ENCODE results near the gene EPC1. TPM values are rescaled to one million over a fixed set of nuclear protein-coding genes. Genes with fewer than 3 reads are reported as not detected.

Gene EPC1
- total and polyA plus RNA-seq, 2 of the 8 experiments (the other 6 are each of a cell fraction or from before 2014, with no cell fraction given), result 23.7 to 42.3 TPM

- no peak overlapping the region for H3K18ac ChIP-seq (ENCODE audit: extremely low read depth, low read length)
- H3K56ac ChIP-seq (replicated peaks; ENCODE audit: insufficient read length, low read depth, low read length), result no peak overlapping the region
- H3K23ac ChIP-seq (ENCODE audit: insufficient read length), result no peak overlapping the region
- H2BK5ac ChIP-seq (ENCODE audit: low read depth, low read length), result no peak overlapping the region
- H3K27me3 ChIP-seq (replicated peaks in 1 of 4; ENCODE audit: control insufficient read depth in 3 of 4, extremely low read depth in 1 of 4, insufficient read depth in 3 of 4, low read length in 3 of 4), result no peaks in the 10 kb centered on the region
- no peak overlapping the region for H2AFZ ChIP-seq (ENCODE audit: low read length)
- H2BK20ac ChIP-seq (ENCODE audit: low read length), result no peak overlapping the region
- no peaks in the 10 kb centered on the region for H3K23me2 ChIP-seq (ENCODE audit: low read depth, low read length)
- 89% methylated on average over 3 of the region's 3 CpGs; no CpG with 5 or more reads in 1 of the 2 experiments for WGBS, 2 experiments (ENCODE audit: extremely low coverage in 1 of 2, insufficient coverage in 1 of 2, insufficient read length in 1 of 2, insufficient replicate concordance in 2 of 2, low coverage in 1 of 2, low lambda C conversion rate in 2 of 2, missing lambda C conversion rate in 1 of 2)
- no peak overlapping the region for H2AK5ac ChIP-seq (ENCODE audit: low read depth, low read length)
- peaks cover 5% of the 10 kb centered on the region for H3K79me1 ChIP-seq (ENCODE audit: low read depth, low read length)
- FAIRE-seq (no peak), DNase-seq (ENCODE audit: low read depth in 1 of 2, low spot score in 2 of 2) (no peak)
- no peaks in the 10 kb centered on the region for H3K9me3 ChIP-seq (ENCODE audit: insufficient read depth in 2 of 2, low read depth in 1 of 2, low read length in 1 of 2)
- H3K9ac ChIP-seq (replicated peaks in 1 of 4; ENCODE audit: extremely low read depth in 1 of 4, low read depth in 3 of 4, low read length in 3 of 4), result no peak overlapping the region
- POLR2A ChIA-PET (ENCODE audit: partially characterized antibody), result interaction anchor here (1.7 to 2.5 kb wide), 4 partner anchors 9 to 14 kb away, joined by 5 to 10 read pairs (median 10); partner anchors contain the start of gene EPC1
- H3K4me2 ChIP-seq (ENCODE audit: insufficient read depth in 1 of 2, low read depth in 2 of 2, low read length in 2 of 2), result no peak overlapping the region
- no peaks in the 10 kb centered on the region for H3K36me3 ChIP-seq (ENCODE audit: control insufficient read depth in 2 of 4, insufficient read depth in 4 of 4, low read length in 3 of 4)
- H3K14ac ChIP-seq (ENCODE audit: insufficient read length), result no peak overlapping the region
- H2BK15ac ChIP-seq (ENCODE audit: low read length), result no peak overlapping the region
- H4K20me1 ChIP-seq (replicated peaks in 1 of 2; ENCODE audit: control insufficient read depth in 1 of 2, insufficient read depth in 2 of 2, low read length in 2 of 2), result peaks cover 18 to 19% of the 10 kb centered on the region in 2 experiments
- CTCF ChIA-PET (ENCODE audit: partially characterized antibody), result interaction anchor here (4.3 kb wide), 1 partner anchor 11 kb away, joined by 18 read pairs; no protein-coding TSS in a partner anchor
- H3K79me2 ChIP-seq (ENCODE audit: control insufficient read depth in 1 of 2, insufficient read depth in 2 of 2, low read length in 2 of 2), result peaks cover 25 to 99% of the 10 kb centered on the region in 2 experiments
- no peak overlapping the region for H2BK12ac ChIP-seq (ENCODE audit: low read depth, low read length)
- H3K4ac ChIP-seq (replicated peaks; ENCODE audit: insufficient read length, low read depth, low read length), result no peak overlapping the region
- H4K5ac ChIP-seq (ENCODE audit: insufficient read length, low read depth, low read length), result no peak overlapping the region
- peaks cover 0 to 10% (median 7%) of the 10 kb centered on the region in 4 experiments; a peak in 3 of 7 replicates for H3K4me1 ChIP-seq (replicated peaks in 1 of 4; ENCODE audit: control insufficient read depth in 3 of 4, insufficient read depth in 4 of 4, low read length in 3 of 4)
- H2BK120ac ChIP-seq (replicated peaks; ENCODE audit: low read depth, low read length), result no peak overlapping the region
- no peak overlapping the region for H4K8ac ChIP-seq (ENCODE audit: extremely low read depth, insufficient read depth, low read length)
- H4K91ac ChIP-seq (replicated peaks; ENCODE audit: insufficient read length, low read length), result no peak overlapping the region
- H3K4me3 ChIP-seq (ENCODE audit: extremely low read depth in 1 of 4, insufficient read depth in 2 of 4, low read depth in 3 of 4, low read length in 4 of 4), result no peak overlapping the region
- H3K27ac ChIP-seq (ENCODE audit: low read depth, low read length), result no peak overlapping the region
- TF ChIP-seq ATF2 (IDR thresholded peaks at IDR 0.05; ENCODE audit: low read length), result no peak
- TF ChIP-seq HDAC2 (IDR thresholded peaks at IDR 0.05; ENCODE audit: borderline replicate concordance in 1 of 2, low read depth in 2 of 2, low read length in 2 of 2), result no peak
- no peak for TF ChIP-seq TCF12 (IDR thresholded peaks at IDR 0.05; ENCODE audit: low read depth, low read length)
- TF ChIP-seq EGR1 (IDR thresholded peaks at IDR 0.05; ENCODE audit: borderline replicate concordance, low read depth, low read length), result no peak
- no peak for TF ChIP-seq USF2 (IDR thresholded peaks at IDR 0.05; ENCODE audit: low read length)
- TF ChIP-seq ZNF274 (IDR thresholded peaks at IDR 0.05; ENCODE audit: borderline replicate concordance, extremely low read depth, low read length), result no peak
- TF ChIP-seq RNF2 (IDR thresholded peaks at IDR 0.05; ENCODE audit: borderline replicate concordance, low read depth, low read length, missing control alignments, poor library complexity, severe bottlenecking), result no peak
- no peak for TF ChIP-seq RFX5 (IDR thresholded peaks at IDR 0.05; ENCODE audit: borderline replicate concordance, low read depth, low read length)
- no peak for TF ChIP-seq PHF8 (conservative IDR thresholded peaks at IDR 0.05; ENCODE audit: low read depth, low read length)
- no peak for TF ChIP-seq FOSL1 (IDR thresholded peaks at IDR 0.05; ENCODE audit: insufficient read depth, low read depth, low read length)
These were observed 13.1 kb downstream of the EPC1 start for GRCh38 chr10:32333849-32334248.

Data from H1 (cell line).